Measurements from ENCODE around the gene MRPS27. TPM values are rescaled to one million over a fixed set of nuclear protein-coding genes. Genes with fewer than 3 reads are reported as not detected.
A peak's percentile ranks its signal among the peaks of the same experiment; 100 is the strongest.
"Not testable (repeated sequence)": the region's sequence is repeated elsewhere in the genome, so short reads cannot be mapped to it uniquely, and the experiment has no call there.

The MRPS27 gene
- polyA plus RNA-seq, 12 donors, result 37.2 to 165 (median 49.7) TPM

DNA sequence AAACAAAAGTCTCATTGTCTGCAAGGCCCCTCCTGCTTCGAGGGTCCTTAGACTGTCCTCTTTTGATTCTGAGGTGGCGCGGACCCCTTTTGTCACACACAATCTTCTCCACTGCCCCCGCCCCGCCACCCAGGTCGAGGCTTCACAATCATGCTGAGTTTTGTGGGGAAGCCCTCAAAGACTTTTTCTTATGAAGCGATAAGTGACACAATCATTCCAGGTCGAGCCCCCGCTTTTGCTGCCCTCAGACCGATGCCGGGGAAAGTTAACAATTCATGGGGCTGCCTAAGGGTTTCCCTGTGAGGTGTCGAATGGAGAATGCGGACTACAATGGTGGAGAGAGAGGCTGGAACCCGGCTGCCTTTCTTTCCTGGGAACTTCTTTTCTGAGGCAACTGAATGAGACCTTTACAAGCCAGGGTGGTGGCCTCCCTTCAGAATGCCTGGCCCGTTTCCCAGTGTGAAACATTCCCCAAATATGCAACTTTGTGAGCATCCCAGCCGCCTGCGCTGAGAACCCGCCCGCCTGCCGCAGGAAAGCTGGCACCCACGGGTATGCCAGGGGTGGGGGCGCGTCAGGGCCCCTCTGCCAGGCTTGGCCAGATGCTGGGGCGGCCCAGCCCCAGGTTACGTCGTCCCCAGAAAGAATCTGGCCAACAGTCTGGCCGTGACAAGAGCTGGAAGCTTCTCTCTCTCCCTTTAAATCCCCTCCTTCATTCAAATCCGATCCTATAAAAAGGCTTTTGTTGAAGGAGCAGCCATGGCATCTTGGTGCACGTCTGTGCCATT, 140.8 kb downstream of the MRPS27 start:
- peak; percentile 70 for DNase-seq

GRCh38 chr5:72177538-72177937, 142.5 kb downstream of the MRPS27 start:
- DNase-seq, result no peak

GRCh38 chr5:72172786-72173185, 147.3 kb downstream of the MRPS27 start:
- no peak for DNase-seq

DNA sequence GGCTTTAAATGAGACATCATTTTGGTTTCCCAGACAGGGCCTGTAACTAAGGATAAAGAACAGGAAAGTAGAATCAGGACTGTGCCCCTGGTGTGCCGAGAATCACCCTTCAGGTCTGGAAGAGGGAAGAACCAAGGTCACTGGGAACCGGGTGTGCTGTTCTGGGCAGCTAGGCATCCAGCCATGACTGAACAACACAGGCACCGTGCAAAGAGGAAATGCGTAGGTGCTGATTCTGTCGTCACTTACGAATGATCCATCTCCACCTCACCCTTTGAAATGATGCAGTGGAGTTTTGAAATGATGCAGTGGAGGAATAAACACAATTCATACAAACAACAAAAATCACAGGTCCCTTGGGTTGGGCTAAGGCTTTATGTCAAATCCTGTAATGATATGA, 148.4 kb downstream of the MRPS27 start:
- DNase-seq, result no peak

- not testable (repeated sequence) for DNase-seq
Measured at GRCh38 chr5:72171181-72171580, 148.9 kb downstream of the MRPS27 start.

- DNase-seq, result no peak
Measured at GRCh38 chr5:72170101-72170500, 149.9 kb downstream of the MRPS27 start.

Other genes starting within 250 kb of the MRPS27 start
- 100 to 1,000 TPM in 1 of 12 donors, 10 to 100 TPM in 11; 23.7 to 125 (median 36.7) TPM for gene MAP1B, start 212.8 kb downstream of the MRPS27 start, polyA plus RNA-seq (ENCODE audit: insufficient read length in 12 of 12)
- gene PTCD2, start 133 bp upstream of the MRPS27 start, polyA plus RNA-seq (ENCODE audit: insufficient read length in 12 of 12), result 10 to 100 TPM in 6 of 12 donors, 1 to 10 TPM in 5, not detected in 1; 4.7 to 13.2 (median 10.4) TPM
- gene ZNF366, start 187.2 kb upstream of the MRPS27 start, polyA plus RNA-seq (ENCODE audit: insufficient read length in 12 of 12), result 1 to 10 TPM in 10 of 12 donors, not detected in 2; 2.3 to 3.8 (median 2.8) TPM

Measured in muscle of arm (tissue), 12 donors.